RWPE1 (cell line): ENCODE data around the gene TBC1D24.
A peak's percentile ranks its signal among the peaks of the same experiment; 100 is the strongest.

Experiments
- CTCF ChIA-PET: fragments of 350-600 bp; sonication (Branson Sonifier 250); formaldehyde crosslinking; extraction: SDS; loops from one replicate; lab custom pipeline; 2021; lab: Yijun Ruan, JAX
- POLR2A ChIA-PET: fragments of 400-600 bp; formaldehyde crosslinking; extraction: SDS; loops from one replicate; lab custom pipeline; 2020; ENCODE audit warnings: antibody characterized with exemption; ENCODE audit not compliant: low non-redundant PET; lab: Yijun Ruan, JAX
- DNase-seq: peaks from one replicate; pipeline ENCODE4 v3.0.0; 2012; ENCODE audit warnings: low spot score
- H3K27ac ChIP-seq: fragments of 450-650 bp; 2 replicates; pipeline ENCODE4 v1.5.1; 2017
- CTCF ChIP-seq: fragments of 450-650 bp; conservative IDR thresholded peaks from 2 replicates; pipeline ENCODE4 v1.5.1; 2017; ENCODE audit warnings: low read depth, mild to moderate bottlenecking

TBC1D24 gene

DNA sequence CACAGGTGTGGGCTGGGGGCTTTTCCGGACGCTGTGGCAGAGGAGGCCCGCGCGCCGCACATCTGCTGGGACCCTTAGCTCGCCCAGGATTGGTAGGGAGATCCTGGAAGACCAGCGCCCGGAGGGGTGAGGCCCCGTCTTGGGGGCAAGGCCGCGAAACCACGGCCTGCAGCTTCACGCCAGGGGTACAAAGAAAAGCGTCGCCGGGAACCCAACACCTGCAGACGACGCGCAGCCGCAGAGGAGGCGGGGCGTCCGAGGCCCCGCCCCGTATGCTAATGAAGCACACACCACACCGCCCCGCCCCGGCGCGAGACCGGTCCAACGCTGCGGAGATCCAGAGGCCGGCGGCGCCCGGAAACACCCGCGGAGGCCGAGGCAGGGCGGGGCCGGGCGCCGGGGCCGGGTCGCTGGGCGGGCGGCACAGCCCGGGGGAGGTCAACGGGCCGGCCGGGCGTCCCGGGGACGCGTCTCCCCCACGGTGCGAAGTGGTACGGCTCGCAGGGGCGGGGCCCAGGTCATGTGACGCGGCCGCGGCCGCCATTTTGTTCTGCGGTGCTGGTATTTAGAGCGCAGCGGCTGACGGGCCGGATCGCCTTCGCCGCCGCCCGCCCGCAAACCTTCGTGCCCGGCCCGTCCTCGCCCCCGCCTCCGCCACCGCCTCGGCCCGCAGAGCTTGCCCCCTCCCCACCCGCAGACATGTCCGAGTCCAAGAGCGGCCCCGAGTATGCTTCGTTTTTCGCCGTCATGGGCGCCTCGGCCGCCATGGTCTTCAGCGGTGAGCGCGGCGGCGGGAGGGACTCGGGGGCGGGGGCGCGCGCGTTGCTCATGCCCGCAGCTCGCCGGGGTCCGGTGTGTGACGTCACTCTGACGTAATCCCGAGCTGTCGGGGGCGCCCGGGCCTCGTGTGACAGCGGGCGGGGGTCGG, 38.7 kb downstream of the TBC1D24 start, which contains the start of gene ATP6V0C:
TSS of gene ATP6V0C (plus strand) at position 548 of the 928 bp plus-strand sequence. CDS start at position 700, 152 bp downstream.
- H3K27ac ChIP-seq = peak within 1 kb of the TSS; percentile 95
- POLR2A ChIA-PET = no interaction called here
- DNase-seq = peak; percentile 93
- TF ChIP-seq CTCF = no peak
- CTCF ChIA-PET = interaction anchor here (3.3 kb wide), 1 partner anchor 12 kb away, joined by 14 read pairs; no protein-coding TSS in a partner anchor

DNA sequence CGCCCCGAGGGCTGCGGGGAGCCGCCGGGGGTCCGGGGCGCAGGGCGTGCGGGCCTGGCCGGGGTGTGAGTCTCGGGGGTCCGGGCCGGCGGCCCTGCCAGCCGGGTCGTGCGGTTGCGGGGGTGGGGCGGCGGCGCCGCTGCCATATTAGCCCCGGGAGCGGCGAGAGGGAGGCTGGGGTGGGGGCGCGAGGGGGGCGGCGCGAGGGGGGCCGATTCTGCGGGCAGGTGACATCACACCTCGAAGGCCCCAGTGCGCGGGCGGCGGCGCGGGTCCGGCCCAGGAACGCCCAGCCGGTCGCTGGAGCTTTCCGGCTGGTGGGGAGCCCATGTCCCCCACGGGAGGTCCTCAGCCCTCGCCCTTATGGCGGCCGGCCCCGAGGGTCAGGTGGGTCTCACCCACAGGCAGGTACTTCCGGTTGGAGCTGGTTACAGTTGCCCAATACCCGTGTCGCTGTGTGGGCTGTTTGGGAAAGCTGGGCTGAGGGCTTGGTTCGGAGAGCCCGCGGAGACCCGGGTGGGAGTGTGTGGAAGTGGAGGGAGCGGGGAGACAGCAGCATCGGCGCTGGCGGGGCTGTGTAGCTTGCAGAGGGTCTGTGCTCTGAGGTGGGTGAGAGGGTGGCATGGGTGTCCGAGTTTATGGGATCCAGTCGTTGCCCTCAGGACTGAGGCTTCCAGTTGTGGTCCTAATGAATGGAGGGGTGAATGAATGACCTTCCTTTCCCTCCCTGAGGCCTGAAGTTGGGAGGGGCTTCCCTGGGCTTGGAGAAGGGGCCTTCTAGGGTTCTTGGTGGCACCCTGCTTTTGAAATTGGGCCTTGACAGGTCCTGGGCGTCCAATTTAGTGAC, 39.6 kb downstream of the TBC1D24 start:
- TF ChIP-seq CTCF = no peak
- no peak for DNase-seq
- ChIA-PET POLR2A (no interaction called here), CTCF (interaction anchor here (0.6 to 3.3 kb wide), 2 partner anchors 13 to 50 kb away, joined by 5 to 14 read pairs; no protein-coding TSS in a partner anchor)
- peak overlapping the region; percentile 95 for H3K27ac ChIP-seq

- H3K27ac ChIP-seq = peak overlapping the region; percentile 95
- ChIA-PET POLR2A (no interaction called here), CTCF (interaction anchor here (0.6 to 1.3 kb wide), 4 partner anchors 15 to 525 kb away, joined by 3 to 5 read pairs (median 4); no protein-coding TSS in a partner anchor)
- no peak for TF ChIP-seq CTCF
- no peak for DNase-seq
Observed at GRCh38 chr16:2515180-2515851, 40.4 kb downstream of the TBC1D24 start.

GRCh38 chr16:2516391-2517240, 41.7 kb downstream of the TBC1D24 start:
- H3K27ac ChIP-seq = peak overlapping the region; percentile 95
- no peak for TF ChIP-seq CTCF
- ChIA-PET CTCF (interaction anchor here (0.6 to 1.3 kb wide), 4 partner anchors 16 to 526 kb away, joined by 3 to 7 read pairs (median 4); no protein-coding TSS in a partner anchor), POLR2A (no interaction called here)
- no peak for DNase-seq

GRCh38 chr16:2517954-2518605, 43.2 kb downstream of the TBC1D24 start:
- ChIA-PET CTCF (interaction anchor here (0.6 to 0.8 kb wide), 4 partner anchors 14 to 324 kb away, joined by 3 to 4 read pairs (median 4); no protein-coding TSS in a partner anchor), POLR2A (no interaction called here)
- H3K27ac ChIP-seq = peak overlapping the region; percentile 95
- no peak for DNase-seq
- TF ChIP-seq CTCF = no peak
